Activated naive CD8-positive, alpha-beta T cell treated with anti-CD3 and anti-CD28 coated beads for 36 hours (primary cell): ENCODE measurements around the gene ACAP3. TPM values are rescaled to one million over a fixed set of nuclear protein-coding genes. Genes with fewer than 3 reads are reported as not detected.
"Not testable (repeated sequence)": the region's sequence is repeated elsewhere in the genome, so short reads cannot be mapped to it uniquely, and the experiment has no call there.

ENCODE experiments used
- DNase-seq: peaks from one replicate; pipeline ENCODE4 v3.0.0; 2021
- H3K27ac Mint-ChIP-seq: one replicate; pipeline ENCODE4 v1.8.0; 2022; ENCODE audit warnings: mild to moderate bottlenecking, moderate library complexity, mixed read lengths
- H3K27me3 Mint-ChIP-seq: one replicate; pipeline ENCODE4 v1.8.0; 2022; ENCODE audit warnings: mild to moderate bottlenecking, mixed read lengths
- H3K36me3 Mint-ChIP-seq: one replicate; pipeline ENCODE4 v1.8.0; 2021; ENCODE audit warnings: mild to moderate bottlenecking, mixed read lengths
- H3K4me1 Mint-ChIP-seq: one replicate; pipeline ENCODE4 v1.8.0; 2021; ENCODE audit warnings: mixed read lengths
- H3K4me3 Mint-ChIP-seq: one replicate; pipeline ENCODE4 v1.8.0; 2022; ENCODE audit warnings: mild to moderate bottlenecking, moderate library complexity, mixed read lengths
- H3K9me3 Mint-ChIP-seq: one replicate; pipeline ENCODE4 v1.8.0; 2022; ENCODE audit warnings: mixed read lengths
- total RNA-seq, 2 experiments: library from RNA; stranded (reverse); gene quantifications; one replicate each; pipeline ENCODE4 v1.2.3, GENCODE V29; 2021

ACAP3 gene
- total RNA-seq, 2 experiments from 2014 or later, result 26.6 to 28.4 TPM

DNA sequence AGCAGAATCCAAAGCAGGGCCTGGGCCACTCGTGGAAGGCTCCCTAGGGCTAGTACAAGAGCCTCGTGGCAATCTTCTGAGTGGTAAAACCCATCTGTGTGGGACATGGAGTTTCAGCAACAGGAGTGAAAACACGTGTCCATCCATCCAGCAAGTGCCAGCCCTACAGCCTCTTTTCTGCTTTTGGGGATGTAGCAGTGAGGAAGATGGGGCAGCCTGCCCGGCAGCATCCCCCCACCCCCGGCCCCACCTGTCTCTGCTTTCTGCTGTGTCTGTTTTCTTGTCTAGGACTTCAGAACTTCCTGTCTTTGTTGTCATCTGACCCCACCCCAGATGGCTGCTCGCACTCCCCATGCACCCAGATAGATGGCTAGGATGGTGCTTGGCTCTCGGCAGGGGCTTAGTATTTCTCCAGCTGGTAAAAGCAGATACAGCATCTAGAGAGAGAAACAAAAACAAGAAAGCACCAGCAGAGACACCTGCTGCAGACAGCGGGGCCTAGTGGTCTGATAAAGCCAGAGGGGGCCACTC, 18.4 kb upstream of the ACAP3 start:
- DNase-seq, result no peak
- Mint-ChIP-seq H3K36me3 (peaks cover 9% of the 10 kb centered on the region), H3K27ac (peak overlapping the region; percentile 38), H3K4me3 (peak overlapping the region; percentile 73), H3K27me3 (no peaks in the 10 kb centered on the region), H3K9me3 (no peaks in the 10 kb centered on the region), H3K4me1 (peaks cover 25% of the 10 kb centered on the region)

DNA sequence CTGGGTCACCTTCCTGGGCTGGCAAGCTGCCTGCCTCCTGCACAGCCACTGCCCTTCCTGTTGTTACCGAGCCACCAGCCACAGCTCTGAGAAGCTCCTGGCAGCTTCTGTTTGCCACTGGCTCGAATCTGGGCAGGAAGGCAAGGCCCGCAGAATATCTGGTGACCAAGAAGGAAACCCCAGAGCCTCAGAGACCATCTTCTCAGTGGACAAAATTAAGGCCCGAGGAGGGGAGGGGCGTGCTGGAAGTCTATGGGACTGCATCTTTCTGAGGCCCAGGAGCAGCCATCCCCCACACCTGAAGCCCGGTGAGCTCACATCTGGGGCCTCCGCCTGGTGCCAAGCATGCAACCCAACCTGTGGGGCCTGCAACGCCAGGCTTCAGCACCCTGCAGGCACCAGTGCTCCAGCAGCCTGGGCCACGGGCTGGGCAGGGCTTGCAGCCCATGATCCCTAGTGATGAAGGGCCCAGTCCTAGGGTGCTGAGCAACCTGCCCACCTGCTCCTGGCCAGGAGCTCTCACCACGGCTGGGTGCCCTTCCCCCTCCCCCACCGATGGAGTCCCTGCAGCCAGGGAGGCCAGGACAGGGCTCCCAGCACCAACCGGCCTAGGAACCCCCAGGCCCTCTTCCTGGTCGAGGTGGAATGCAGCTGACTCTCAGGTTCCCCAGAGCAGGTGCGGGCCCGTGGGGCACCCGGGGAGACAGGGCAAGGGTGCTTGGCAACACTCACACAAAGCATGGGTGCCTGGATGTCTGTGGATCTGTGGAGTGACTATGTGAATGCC, 17.8 kb upstream of the ACAP3 start:
- DNase-seq, result no peak
- Mint-ChIP-seq H3K4me3 (peak overlapping the region; percentile 73), H3K9me3 (no peaks in the 10 kb centered on the region), H3K4me1 (peaks cover 25% of the 10 kb centered on the region), H3K36me3 (peaks cover 9% of the 10 kb centered on the region), H3K27ac (peak overlapping the region; percentile 60), H3K27me3 (no peaks in the 10 kb centered on the region)

DNA sequence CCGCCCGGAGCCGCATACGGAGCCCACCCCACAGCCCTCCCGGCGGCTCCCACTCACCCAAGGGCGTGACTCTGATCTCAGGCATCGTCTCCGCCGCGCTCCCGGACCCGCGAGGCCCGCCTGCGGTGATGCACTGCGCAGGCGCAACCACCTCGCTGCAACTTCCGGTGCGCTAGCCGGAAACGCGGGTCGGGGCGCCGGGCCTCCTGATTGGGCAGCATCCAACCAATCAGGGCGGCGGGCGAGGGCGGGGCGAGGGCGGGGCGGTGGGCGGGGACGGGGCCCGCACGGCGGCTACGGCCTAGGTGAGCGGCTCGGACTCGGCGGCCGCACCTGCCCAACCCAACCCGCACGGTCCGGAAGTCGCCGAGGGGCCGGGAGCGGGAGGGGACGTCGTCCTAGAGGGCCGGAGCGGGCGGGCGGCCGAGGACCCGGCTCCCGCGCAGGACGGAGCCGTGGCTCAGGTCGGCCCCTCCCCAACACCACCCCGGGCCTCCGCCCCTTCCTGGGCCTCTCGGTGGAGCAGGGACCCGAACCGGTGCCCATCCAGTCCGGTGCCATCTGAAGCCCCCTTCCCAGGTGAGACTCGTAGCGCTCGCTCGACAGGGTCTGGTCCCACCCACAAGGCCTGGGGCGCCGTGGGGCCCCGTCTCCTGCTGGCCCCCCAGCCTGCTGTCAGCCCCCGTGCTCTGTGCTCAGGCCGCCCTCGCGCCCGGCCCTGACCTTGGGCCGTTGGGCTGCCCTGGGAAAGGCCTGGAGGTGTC, 17.0 kb upstream of the ACAP3 start, which contains the start of the genes CPTP and INTS11:
CPTP (plus strand) TSS at position 279 of the 764 bp plus-strand sequence. CDS start 2,109 bp downstream, outside the sequence.
INTS11 (minus strand) TSS at position 137 of the 764 bp plus-strand sequence; CDS start at position 85, 52 bp downstream.
- peak; percentile 97 for DNase-seq
- Mint-ChIP-seq H3K9me3 (no peaks in the 10 kb centered on the region), H3K36me3 (peaks cover 9% of the 10 kb centered on the region), H3K27ac (peak within 1 kb of the TSS; percentile 90), H3K4me3 (peak within 1 kb of the TSS; percentile 88), H3K27me3 (no peaks in the 10 kb centered on the region), H3K4me1 (peaks cover 28% of the 10 kb centered on the region)

DNA sequence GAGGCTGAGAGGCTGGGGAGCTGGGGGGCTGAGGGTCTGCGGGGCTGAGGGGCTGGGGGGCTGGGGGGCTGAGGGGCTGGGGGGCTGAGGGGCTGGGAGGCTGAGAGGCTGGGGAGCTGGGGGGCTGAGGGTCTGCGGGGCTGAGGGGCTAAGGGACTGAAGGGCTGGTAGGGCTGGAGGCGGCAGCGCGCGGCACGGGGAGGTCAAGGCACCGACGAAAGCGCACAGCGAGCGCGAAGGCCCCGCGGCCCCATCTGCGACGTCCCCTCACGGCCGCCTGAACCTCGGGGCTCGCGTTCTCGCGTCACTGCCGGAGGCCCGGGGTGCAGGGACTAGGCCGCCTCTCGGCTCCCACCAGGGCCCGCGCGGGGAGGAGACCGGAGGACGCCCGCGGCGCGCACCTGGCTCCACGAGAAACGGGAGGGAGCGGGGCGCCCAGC, 16.4 kb upstream of the ACAP3 start:
- peaks cover 11% of the 10 kb centered on the region for H3K36me3 Mint-ChIP-seq
- H3K4me1 Mint-ChIP-seq, result peaks cover 28% of the 10 kb centered on the region
- no peak for DNase-seq
- H3K27me3 Mint-ChIP-seq, result no peaks in the 10 kb centered on the region
- no peak overlapping the region for H3K27ac Mint-ChIP-seq
- peak overlapping the region; percentile 88 for H3K4me3 Mint-ChIP-seq
- H3K9me3 Mint-ChIP-seq, result no peaks in the 10 kb centered on the region

DNA sequence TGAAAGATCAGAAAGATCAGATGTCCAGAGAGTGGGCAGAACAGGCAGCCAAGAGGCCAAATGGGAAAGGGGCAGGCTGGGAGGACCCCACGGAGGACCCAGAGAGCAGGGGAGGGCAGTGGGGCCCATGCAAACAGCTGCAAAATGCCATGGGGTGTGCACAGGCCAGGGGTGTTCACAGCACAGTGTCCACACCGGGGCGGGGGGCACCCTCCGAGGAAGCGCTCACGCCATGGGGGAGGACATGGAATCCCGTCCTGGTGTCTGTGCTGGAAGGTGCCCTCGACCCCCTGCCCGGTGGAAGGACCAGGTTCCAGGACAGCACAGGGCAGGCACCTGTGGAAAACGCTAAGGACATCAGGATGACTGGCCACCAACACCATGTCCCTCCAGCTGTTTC, 15.2 kb upstream of the ACAP3 start:
- H3K36me3 Mint-ChIP-seq, result peaks cover 11% of the 10 kb centered on the region
- H3K27me3 Mint-ChIP-seq, result no peaks in the 10 kb centered on the region
- DNase-seq, result no peak
- no peak overlapping the region for H3K27ac Mint-ChIP-seq
- H3K9me3 Mint-ChIP-seq, result no peaks in the 10 kb centered on the region
- H3K4me3 Mint-ChIP-seq, result peak overlapping the region; percentile 84
- peaks cover 28% of the 10 kb centered on the region for H3K4me1 Mint-ChIP-seq

DNA sequence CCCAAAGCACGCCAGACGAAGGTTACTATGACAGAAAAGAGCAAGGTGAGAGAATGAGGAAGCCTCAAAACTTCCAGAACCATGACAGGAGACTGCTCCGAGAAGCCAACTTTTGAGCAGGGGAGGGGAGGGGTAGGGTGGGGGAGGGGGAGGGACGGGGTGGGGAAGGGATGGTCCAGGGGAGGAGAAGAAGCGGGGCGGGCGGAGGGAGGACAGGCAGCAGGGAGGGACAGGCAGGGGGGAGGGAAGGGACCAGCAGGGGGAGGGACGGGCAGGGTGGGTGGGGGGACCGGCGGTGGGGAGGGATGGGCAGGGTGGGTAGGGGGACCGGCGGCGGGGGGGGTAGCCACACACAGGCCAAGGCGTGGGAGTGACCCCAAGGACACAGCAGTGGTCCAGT, 14.7 kb upstream of the ACAP3 start:
- H3K4me1 Mint-ChIP-seq, result peaks cover 28% of the 10 kb centered on the region
- no peaks in the 10 kb centered on the region for H3K9me3 Mint-ChIP-seq
- no peaks in the 10 kb centered on the region for H3K27me3 Mint-ChIP-seq
- H3K27ac Mint-ChIP-seq, result no peak overlapping the region
- peaks cover 11% of the 10 kb centered on the region for H3K36me3 Mint-ChIP-seq
- peak overlapping the region; percentile 64 for H3K4me3 Mint-ChIP-seq
- no peak for DNase-seq

DNA sequence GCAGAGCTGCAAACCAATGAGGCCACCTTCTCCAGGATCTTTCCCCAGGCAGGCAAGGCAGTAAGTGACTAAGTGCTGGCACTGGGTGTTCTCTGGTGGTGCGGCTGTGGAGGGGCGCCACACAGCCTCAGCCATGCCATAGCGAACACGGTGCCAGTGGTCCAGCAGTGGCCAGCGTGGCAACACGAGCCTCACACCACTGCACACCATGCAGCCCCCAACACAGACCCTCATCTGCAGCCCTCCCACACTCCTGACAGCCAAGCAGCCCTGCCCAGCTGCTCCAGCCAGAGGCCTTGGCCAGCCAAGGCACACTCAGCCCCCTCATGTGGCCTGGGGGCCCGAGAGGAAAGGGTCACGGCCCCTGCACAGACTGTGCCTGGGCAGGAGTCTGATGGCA, 13.7 kb upstream of the ACAP3 start:
- Mint-ChIP-seq H3K4me3 (no peak overlapping the region), H3K36me3 (peaks cover 14% of the 10 kb centered on the region), H3K27me3 (no peaks in the 10 kb centered on the region), H3K27ac (no peak overlapping the region), H3K4me1 (peaks cover 25% of the 10 kb centered on the region), H3K9me3 (no peaks in the 10 kb centered on the region)
- no peak for DNase-seq

DNA sequence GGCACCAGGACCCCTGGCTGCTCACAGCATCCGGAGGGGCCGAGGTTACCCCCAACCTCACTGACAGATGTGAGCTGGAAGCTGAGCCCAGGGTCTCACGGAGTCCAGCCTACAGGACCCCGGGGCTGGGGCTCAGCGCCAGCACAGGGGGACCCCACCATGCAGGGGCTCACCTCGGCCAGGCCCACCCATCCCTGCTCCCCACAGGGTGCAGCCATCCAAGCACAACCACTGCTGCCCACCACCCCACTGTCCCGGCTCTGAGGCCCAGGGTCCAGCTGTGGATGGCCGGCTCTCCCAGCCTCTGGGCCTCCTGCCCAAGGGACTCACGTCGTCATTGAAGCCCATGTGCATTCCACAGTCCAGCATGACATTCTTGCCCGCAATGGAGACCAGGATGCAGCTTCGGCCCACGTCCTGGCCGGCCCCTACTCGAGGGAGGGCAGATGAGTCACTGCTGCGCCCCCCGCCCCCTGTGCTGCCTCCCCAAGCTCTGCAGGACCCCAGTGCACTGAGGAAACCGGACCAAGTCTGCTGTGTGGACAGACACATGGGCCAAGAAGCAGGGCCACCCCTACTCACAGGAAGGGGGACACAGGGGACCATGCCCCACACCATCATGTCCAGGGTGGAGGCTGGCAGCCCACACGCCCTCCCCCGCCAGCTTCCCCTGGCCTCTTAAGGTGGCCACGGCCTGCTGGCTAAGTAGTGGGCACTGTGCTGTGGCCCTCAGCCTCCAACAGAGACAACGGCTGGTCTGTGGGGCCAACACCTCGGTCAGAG, 13.1 kb upstream of the ACAP3 start:
- Mint-ChIP-seq H3K27ac (no peak overlapping the region), H3K36me3 (peaks cover 14% of the 10 kb centered on the region), H3K9me3 (no peaks in the 10 kb centered on the region), H3K4me1 (peaks cover 20% of the 10 kb centered on the region), H3K4me3 (no peak overlapping the region), H3K27me3 (no peaks in the 10 kb centered on the region)
- DNase-seq, result no peak

DNA sequence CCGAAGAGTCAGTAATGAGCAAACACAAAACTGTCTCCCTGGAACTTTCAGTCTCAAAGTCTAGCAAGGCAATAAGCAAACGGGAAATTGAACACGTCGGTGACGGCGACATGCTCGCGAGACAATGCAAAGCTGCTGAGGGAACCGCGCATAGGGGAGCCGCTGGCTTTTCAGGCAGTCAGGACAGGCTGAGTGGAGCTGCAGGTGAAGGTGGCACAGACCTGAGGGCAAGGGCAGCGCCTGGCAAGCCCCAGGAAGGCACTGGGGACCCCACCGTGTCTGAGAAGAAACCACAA, 11.9 kb upstream of the ACAP3 start:
- peaks cover 16% of the 10 kb centered on the region for H3K36me3 Mint-ChIP-seq
- no peaks in the 10 kb centered on the region for H3K9me3 Mint-ChIP-seq
- H3K4me1 Mint-ChIP-seq, result peaks cover 18% of the 10 kb centered on the region
- H3K27me3 Mint-ChIP-seq, result no peaks in the 10 kb centered on the region
- DNase-seq, result no peak
- no peak overlapping the region for H3K4me3 Mint-ChIP-seq
- no peak overlapping the region for H3K27ac Mint-ChIP-seq

DNA sequence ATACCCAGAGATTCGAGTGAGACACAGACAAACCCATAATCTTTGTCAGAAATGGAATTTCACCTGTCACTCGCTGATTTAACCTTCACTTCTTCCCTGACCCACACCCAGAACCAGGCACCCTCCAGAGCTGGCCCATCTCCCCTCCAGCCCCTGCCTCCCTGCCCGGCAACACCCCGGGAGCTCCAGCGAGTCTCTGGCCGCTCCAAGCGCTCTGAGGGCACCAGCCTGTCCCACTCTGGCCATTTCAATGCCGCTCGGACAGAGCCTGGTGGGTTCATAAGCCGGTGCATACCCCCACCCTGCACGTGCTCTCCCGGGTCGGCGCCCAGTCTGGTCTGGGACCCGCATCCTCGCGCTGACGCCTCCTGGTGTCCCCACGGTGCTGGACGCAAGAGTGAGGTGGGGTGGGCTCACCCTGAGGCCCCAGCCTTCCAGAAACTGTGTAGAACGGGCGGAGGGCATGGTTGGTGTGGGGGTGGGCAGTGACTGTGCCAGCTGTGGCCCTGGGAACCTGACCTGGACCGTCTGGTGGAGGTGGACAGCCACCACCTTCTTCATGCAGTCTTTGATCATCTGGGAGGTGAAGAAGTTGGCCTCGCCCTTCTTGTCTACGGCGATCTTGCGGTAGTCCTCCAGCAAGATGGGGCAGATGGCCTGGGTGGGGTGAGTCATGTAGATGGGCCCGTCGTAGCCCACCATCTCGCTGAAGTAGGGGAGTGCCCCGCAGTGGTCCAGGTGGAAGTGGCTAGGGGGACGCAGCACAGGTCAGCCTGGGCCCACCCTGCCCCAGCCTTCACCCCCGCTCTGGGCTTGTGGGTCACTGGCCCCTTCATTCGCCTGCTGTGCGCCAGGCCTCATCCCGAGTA, 11.3 kb upstream of the ACAP3 start:
- peaks cover 18% of the 10 kb centered on the region for H3K4me1 Mint-ChIP-seq
- no peaks in the 10 kb centered on the region for H3K27me3 Mint-ChIP-seq
- H3K27ac Mint-ChIP-seq, result no peak overlapping the region
- no peak for DNase-seq
- no peak overlapping the region for H3K4me3 Mint-ChIP-seq
- peaks cover 15% of the 10 kb centered on the region for H3K36me3 Mint-ChIP-seq
- no peaks in the 10 kb centered on the region for H3K9me3 Mint-ChIP-seq

DNA sequence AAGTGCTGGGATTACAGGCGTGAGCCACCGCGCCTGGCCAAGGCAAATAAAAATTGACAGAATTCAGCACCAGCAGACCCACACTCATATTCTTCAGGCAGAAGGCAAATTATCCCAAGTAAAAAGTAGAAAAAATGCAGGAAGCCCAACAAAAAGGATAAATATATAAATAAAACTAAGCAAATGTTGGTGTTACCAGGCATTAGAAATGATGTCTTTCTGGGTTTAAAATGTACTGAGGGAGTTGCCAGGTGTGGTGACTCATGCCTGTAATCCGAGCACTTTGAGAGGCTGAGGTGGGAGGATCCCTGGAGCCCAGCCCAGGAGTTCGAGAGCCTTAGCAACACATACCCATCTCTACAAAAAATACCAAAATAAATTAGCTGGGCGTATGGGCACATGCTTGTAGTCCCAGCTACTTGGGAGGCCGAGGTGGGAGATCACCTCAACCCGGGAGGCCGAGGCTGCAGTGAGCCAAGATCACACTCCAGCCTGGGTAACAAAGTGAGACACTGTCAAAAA, 10.5 kb upstream of the ACAP3 start:
- peaks cover 10% of the 10 kb centered on the region for H3K36me3 Mint-ChIP-seq
- no peak for DNase-seq
- no peaks in the 10 kb centered on the region for H3K9me3 Mint-ChIP-seq
- peaks cover 15% of the 10 kb centered on the region for H3K4me1 Mint-ChIP-seq
- H3K4me3 Mint-ChIP-seq, result no peak overlapping the region
- H3K27me3 Mint-ChIP-seq, result no peaks in the 10 kb centered on the region
- no peak overlapping the region for H3K27ac Mint-ChIP-seq

DNA sequence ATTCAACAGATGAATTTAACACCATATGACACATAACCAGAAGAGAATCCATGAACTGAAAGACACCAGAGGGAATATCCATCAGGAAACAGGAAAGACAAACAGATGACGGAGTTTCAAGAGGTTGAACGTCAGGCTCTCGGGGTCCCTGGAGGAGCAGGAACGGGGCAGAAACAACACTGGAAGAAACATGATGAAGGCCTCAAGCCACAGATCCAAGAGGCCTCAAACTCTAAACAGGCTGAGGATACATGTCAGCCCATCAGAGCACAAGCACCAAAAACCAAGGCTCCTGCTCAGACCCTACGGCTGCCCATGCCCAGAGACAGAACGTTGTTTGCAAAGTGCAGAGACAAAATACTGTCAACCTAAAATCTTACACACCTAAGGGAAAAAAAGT, 9.7 kb upstream of the ACAP3 start:
- Mint-ChIP-seq H3K4me1 (peaks cover 12% of the 10 kb centered on the region), H3K36me3 (peaks cover 10% of the 10 kb centered on the region), H3K27ac (no peak overlapping the region), H3K4me3 (no peak overlapping the region), H3K27me3 (no peaks in the 10 kb centered on the region), H3K9me3 (no peaks in the 10 kb centered on the region)
- DNase-seq, result no peak

DNA sequence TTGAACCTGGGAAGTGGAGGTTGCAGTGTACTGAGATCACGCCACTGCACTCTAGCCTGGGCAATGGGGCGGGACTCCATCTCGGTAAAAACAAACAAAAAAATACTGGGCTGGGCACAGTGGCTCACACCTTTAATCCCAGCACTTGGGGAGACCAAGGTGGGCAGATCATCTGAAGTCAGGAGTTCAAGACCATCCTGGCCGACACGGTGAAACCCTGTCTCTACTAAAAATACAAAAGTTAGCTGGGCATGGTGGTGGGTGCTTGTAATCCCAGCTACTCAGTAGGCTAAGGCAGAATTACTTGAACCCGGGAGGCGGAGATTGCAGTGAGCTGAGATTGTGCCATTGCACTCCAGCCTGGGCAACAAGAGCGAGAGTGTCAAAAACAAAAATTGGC, 8.5 kb upstream of the ACAP3 start:
- not testable (repeated sequence) for H3K9me3 Mint-ChIP-seq, H3K4me3 Mint-ChIP-seq, H3K27ac Mint-ChIP-seq, H3K4me1 Mint-ChIP-seq, H3K36me3 Mint-ChIP-seq, H3K27me3 Mint-ChIP-seq, DNase-seq

DNA sequence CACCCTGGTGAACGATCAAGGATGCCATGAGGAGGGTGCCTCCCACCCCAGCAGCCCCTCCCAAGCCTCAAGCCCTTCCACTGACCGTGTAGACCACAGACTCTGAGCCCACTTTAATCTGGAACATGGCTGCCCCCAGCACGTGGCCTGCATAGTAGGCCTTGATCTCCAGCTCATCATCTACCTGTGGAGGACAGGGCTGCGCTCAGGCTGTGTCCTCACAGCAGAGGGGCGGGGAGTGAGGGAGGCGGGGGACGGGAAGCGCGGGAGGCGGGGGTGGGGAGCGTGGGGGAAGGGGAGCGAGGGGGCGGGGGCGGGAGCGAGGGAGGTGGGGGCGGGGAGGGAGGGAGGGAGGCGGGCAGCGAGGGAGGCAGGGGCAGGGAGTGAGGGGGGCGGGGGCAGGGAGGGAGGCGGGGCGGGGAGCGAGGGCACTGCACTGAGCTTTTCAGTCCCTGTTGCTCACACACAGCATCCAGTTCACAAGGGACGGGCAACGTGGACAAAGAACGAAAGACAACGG, 7.8 kb upstream of the ACAP3 start:
- Mint-ChIP-seq H3K27ac (no peak overlapping the region), H3K9me3 (no peaks in the 10 kb centered on the region), H3K36me3 (peaks cover 8% of the 10 kb centered on the region), H3K4me3 (no peak overlapping the region), H3K27me3 (no peaks in the 10 kb centered on the region), H3K4me1 (peaks cover 5% of the 10 kb centered on the region)
- no peak for DNase-seq
